ENCODE data around the gene RIIAD1. TPM values are rescaled to one million over a fixed set of nuclear protein-coding genes. Genes with fewer than 3 reads are reported as not detected.
"Not testable (repeated sequence)": the region's sequence is repeated elsewhere in the genome, so short reads cannot be mapped to it uniquely, and the experiment has no call there.

Gene RIIAD1
- total and polyA plus RNA-seq, 2 experiments from 2014 or later = 1.2 TPM; not detected in 1

GRCh38 chr1:151681923-151682322 lies 39.4 kb upstream of the RIIAD1 start:
- in situ Hi-C loops (cut with MboI) = no loop called here
- H3K36me3 ChIP-seq (ENCODE audit: low read depth) = peaks cover 6% of the 10 kb centered on the region; the same call in 1 of the 2 replicates
- no peaks in the 10 kb centered on the region for H3K79me2 ChIP-seq (ENCODE audit: insufficient read depth)
- no peak for DNase-seq
- no peaks in the 10 kb centered on the region for H3K9me3 ChIP-seq (ENCODE audit: low read depth)
- WGBS, 2 experiments (ENCODE audit: low coverage in 1 of 2, low lambda C conversion rate in 2 of 2, missing lambda C conversion rate in 2 of 2) = 87 to 88% methylated on average over 2 of the region's 2 CpGs
- H3F3A ChIP-seq (ENCODE audit: insufficient read depth) = peaks cover 16% of the 10 kb centered on the region
- no peaks in the 10 kb centered on the region for H3K27me3 ChIP-seq (replicated peaks; ENCODE audit: insufficient read depth)
- TF ChIP-seq EZH2 (IDR thresholded peaks at IDR 0.05; ENCODE audit: insufficient read depth, poor library complexity, severe bottlenecking) (no peak), EZH2phosphoT487 (IDR thresholded peaks at IDR 0.05; ENCODE audit: insufficient read depth, low read depth) (no peak)
- no peak overlapping the region for H2AFZ ChIP-seq
- H3K4me3 ChIP-seq = no peak overlapping the region
- no peak overlapping the region for H3K4me2 ChIP-seq (ENCODE audit: unreplicated experiment)
- H3K9ac ChIP-seq = no peak overlapping the region
- H3K27ac ChIP-seq = no peak overlapping the region
- no peaks in the 10 kb centered on the region for H4K20me1 ChIP-seq (ENCODE audit: insufficient read depth)
- peaks cover 22% of the 10 kb centered on the region for H3K4me1 ChIP-seq (ENCODE audit: insufficient read depth)
- no peaks in the 10 kb centered on the region for H3K9me2 ChIP-seq (ENCODE audit: insufficient read depth)

- peaks cover 16% of the 10 kb centered on the region for H3F3A ChIP-seq (ENCODE audit: insufficient read depth)
- DNase-seq; H3K9ac ChIP-seq; H3K9me3 ChIP-seq (ENCODE audit: low read depth); in situ Hi-C loops (cut with MboI); H4K20me1 ChIP-seq (ENCODE audit: insufficient read depth); H3K27ac ChIP-seq; H3K27me3 ChIP-seq (replicated peaks; ENCODE audit: insufficient read depth); H3K4me2 ChIP-seq (ENCODE audit: unreplicated experiment); H2AFZ ChIP-seq; H3K4me3 ChIP-seq; H3K36me3 ChIP-seq (ENCODE audit: low read depth); H3K79me2 ChIP-seq (ENCODE audit: insufficient read depth); H3K9me2 ChIP-seq (ENCODE audit: insufficient read depth): not testable (repeated sequence)
- WGBS, 2 experiments (ENCODE audit: low coverage in 1 of 2, low lambda C conversion rate in 2 of 2, missing lambda C conversion rate in 2 of 2) = 89 to 91% methylated on average over 7 of the region's 7 CpGs
- peaks cover 22% of the 10 kb centered on the region for H3K4me1 ChIP-seq (ENCODE audit: insufficient read depth)
Observed at GRCh38 chr1:151682901-151683300, 38.4 kb upstream of the RIIAD1 start.

- in situ Hi-C loops (cut with MboI) = no loop called here
- H4K20me1 ChIP-seq (ENCODE audit: insufficient read depth) = no peaks in the 10 kb centered on the region
Observed at GRCh38 chr1:151684128-151684527, 37.2 kb upstream of the RIIAD1 start.

GRCh38 chr1:151686561-151686960 lies 34.8 kb upstream of the RIIAD1 start:
- H4K20me1 ChIP-seq (ENCODE audit: insufficient read depth) = no peaks in the 10 kb centered on the region
- H2AFZ ChIP-seq = no peak overlapping the region
- no peaks in the 10 kb centered on the region for H3K9me3 ChIP-seq (ENCODE audit: low read depth)
- H3K9ac ChIP-seq = no peak overlapping the region
- no peaks in the 10 kb centered on the region for H3K27me3 ChIP-seq (replicated peaks; ENCODE audit: insufficient read depth)
- in situ Hi-C loops (cut with MboI) = no loop called here
- H3K4me3 ChIP-seq = no peak overlapping the region
- 74 to 78% methylated on average over 2 of the region's 2 CpGs for WGBS, 2 experiments (ENCODE audit: low coverage in 1 of 2, low lambda C conversion rate in 2 of 2, missing lambda C conversion rate in 2 of 2)
- no peak for DNase-seq
- peaks cover 6% of the 10 kb centered on the region; the same call in 1 of the 2 replicates for H3K36me3 ChIP-seq (ENCODE audit: low read depth)
- peaks cover 3% of the 10 kb centered on the region for H3F3A ChIP-seq (ENCODE audit: insufficient read depth)
- no peaks in the 10 kb centered on the region for H3K9me2 ChIP-seq (ENCODE audit: insufficient read depth)
- H3K4me2 ChIP-seq (ENCODE audit: unreplicated experiment) = no peak overlapping the region
- H3K27ac ChIP-seq = no peak overlapping the region
- H3K79me2 ChIP-seq (ENCODE audit: insufficient read depth) = no peaks in the 10 kb centered on the region
- peaks cover 7% of the 10 kb centered on the region for H3K4me1 ChIP-seq (ENCODE audit: insufficient read depth)
- TF ChIP-seq EZH2phosphoT487 (IDR thresholded peaks at IDR 0.05; ENCODE audit: insufficient read depth, low read depth) (no peak), EZH2 (IDR thresholded peaks at IDR 0.05; ENCODE audit: insufficient read depth, poor library complexity, severe bottlenecking) (no peak)

More at GRCh38 chr1:151684128-151684527, 37.2 kb upstream of the RIIAD1 start:
- no peak overlapping the region for H3K4me3 ChIP-seq
- H3K27me3 ChIP-seq (replicated peaks; ENCODE audit: insufficient read depth) = no peaks in the 10 kb centered on the region
- peaks cover 16% of the 10 kb centered on the region for H3F3A ChIP-seq (ENCODE audit: insufficient read depth)
- H3K9me3 ChIP-seq (ENCODE audit: low read depth) = no peaks in the 10 kb centered on the region
- H3K4me2 ChIP-seq (ENCODE audit: unreplicated experiment) = no peak overlapping the region
- H2AFZ ChIP-seq = no peak overlapping the region
- H3K36me3 ChIP-seq (ENCODE audit: low read depth) = peaks cover 6% of the 10 kb centered on the region; the same call in 1 of the 2 replicates
- no peak for TF ChIP-seq EZH2phosphoT487 (IDR thresholded peaks at IDR 0.05; ENCODE audit: insufficient read depth, low read depth)
- TF ChIP-seq EZH2 (IDR thresholded peaks at IDR 0.05; ENCODE audit: insufficient read depth, poor library complexity, severe bottlenecking) = no peak
- H3K9ac ChIP-seq = no peak overlapping the region
- 83 to 88% methylated on average over 2 of the region's 2 CpGs for WGBS, 2 experiments (ENCODE audit: low coverage in 1 of 2, low lambda C conversion rate in 2 of 2, missing lambda C conversion rate in 2 of 2)
- H3K79me2 ChIP-seq (ENCODE audit: insufficient read depth) = no peaks in the 10 kb centered on the region
- peaks cover 22% of the 10 kb centered on the region for H3K4me1 ChIP-seq (ENCODE audit: insufficient read depth)
- no peak overlapping the region for H3K27ac ChIP-seq
- no peaks in the 10 kb centered on the region for H3K9me2 ChIP-seq (ENCODE audit: insufficient read depth)
- no peak for DNase-seq

- in situ Hi-C loops (cut with MboI) = no loop called here
- WGBS, 2 experiments (ENCODE audit: low coverage in 1 of 2, low lambda C conversion rate in 2 of 2, missing lambda C conversion rate in 2 of 2) = 58 to 72% methylated on average over 4 of the region's 4 CpGs
- Histone ChIP-seq H3K36me3 (ENCODE audit: low read depth) (peaks cover 14% of the 10 kb centered on the region), H4K20me1 (ENCODE audit: insufficient read depth) (no peaks in the 10 kb centered on the region), H3K4me1 (ENCODE audit: insufficient read depth) (no peaks in the 10 kb centered on the region), H3F3A (ENCODE audit: insufficient read depth) (no peaks in the 10 kb centered on the region), H3K27me3 (replicated peaks; ENCODE audit: insufficient read depth) (no peaks in the 10 kb centered on the region), H3K4me3 (no peak overlapping the region), H3K9me3 (ENCODE audit: low read depth) (no peaks in the 10 kb centered on the region), H3K79me2 (ENCODE audit: insufficient read depth) (no peaks in the 10 kb centered on the region), H3K27ac (no peak overlapping the region), H3K4me2 (ENCODE audit: unreplicated experiment) (no peak overlapping the region), H2AFZ (no peak overlapping the region), H3K9ac (no peak overlapping the region), H3K9me2 (ENCODE audit: insufficient read depth) (no peaks in the 10 kb centered on the region)
- TF ChIP-seq EZH2 (IDR thresholded peaks at IDR 0.05; ENCODE audit: insufficient read depth, poor library complexity, severe bottlenecking) = no peak
- no peak for TF ChIP-seq EZH2phosphoT487 (IDR thresholded peaks at IDR 0.05; ENCODE audit: insufficient read depth, low read depth)
- no peak for DNase-seq
Observed at GRCh38 chr1:151689494-151689893, 31.8 kb upstream of the RIIAD1 start.
